IPS-18c (cell line): ENCODE results near the gene LAMA3.

ENCODE experiments used
- H3K4me3 ChIP-seq: 2 replicates; pipeline ENCODE4 v1.7.0; 2013; ENCODE audit warnings: low read depth, mild to moderate bottlenecking, low read length, moderate library complexity; ENCODE audit not compliant: insufficient read depth
- H3K9me3 ChIP-seq: one replicate; pipeline ENCODE4 v1.6.1; 2013; ENCODE audit warnings: mild to moderate bottlenecking, low read length, moderate library complexity; ENCODE audit not compliant: control insufficient read depth, insufficient read depth

The LAMA3 gene

GRCh38 chr18:23882616-23883276 lies 193.5 kb downstream of the LAMA3 start:
- Histone ChIP-seq H3K4me3 (no peak overlapping the region), H3K9me3 (peaks cover 2% of the 10 kb centered on the region)

GRCh38 chr18:23883277-23883790 lies 194.1 kb downstream of the LAMA3 start:
- no peaks in the 10 kb centered on the region for H3K9me3 ChIP-seq
- H3K4me3 ChIP-seq = no peak overlapping the region

GRCh38 chr18:23884681-23885375 lies 195.6 kb downstream of the LAMA3 start:
- H3K4me3 ChIP-seq = no peak overlapping the region
- H3K9me3 ChIP-seq = no peaks in the 10 kb centered on the region

GRCh38 chr18:23885750-23886149 lies 196.5 kb downstream of the LAMA3 start:
- H3K9me3 ChIP-seq = no peaks in the 10 kb centered on the region
- no peak overlapping the region for H3K4me3 ChIP-seq

- H3K4me3 ChIP-seq = no peak overlapping the region
- no peaks in the 10 kb centered on the region for H3K9me3 ChIP-seq
Measured at GRCh38 chr18:23887035-23887434, 197.8 kb downstream of the LAMA3 start.

GRCh38 chr18:23887493-23887892 lies 198.2 kb downstream of the LAMA3 start:
- H3K4me3 ChIP-seq = no peak overlapping the region
- H3K9me3 ChIP-seq = no peaks in the 10 kb centered on the region

GRCh38 chr18:23888881-23889280 lies 199.6 kb downstream of the LAMA3 start:
- H3K9me3 ChIP-seq = no peaks in the 10 kb centered on the region

GRCh38 chr18:23889907-23890306 lies 200.7 kb downstream of the LAMA3 start:
- no peak overlapping the region for H3K4me3 ChIP-seq
- H3K9me3 ChIP-seq = no peaks in the 10 kb centered on the region

More at GRCh38 chr18:23888881-23889280, 199.6 kb downstream of the LAMA3 start:
- H3K4me3 ChIP-seq = no peak overlapping the region

GRCh38 chr18:23890589-23890988 lies 201.3 kb downstream of the LAMA3 start:
- no peaks in the 10 kb centered on the region for H3K9me3 ChIP-seq

GRCh38 chr18:23893653-23894052 lies 204.4 kb downstream of the LAMA3 start:
- no peak overlapping the region for H3K4me3 ChIP-seq
- H3K9me3 ChIP-seq = no peaks in the 10 kb centered on the region

More at GRCh38 chr18:23890589-23890988, 201.3 kb downstream of the LAMA3 start:
- no peak overlapping the region for H3K4me3 ChIP-seq

GRCh38 chr18:23894661-23895175 lies 205.5 kb downstream of the LAMA3 start:
- no peaks in the 10 kb centered on the region for H3K9me3 ChIP-seq
- H3K4me3 ChIP-seq = no peak overlapping the region

- no peaks in the 10 kb centered on the region for H3K9me3 ChIP-seq
- no peak overlapping the region for H3K4me3 ChIP-seq
Measured at GRCh38 chr18:23897291-23897690, 208.0 kb downstream of the LAMA3 start.

GRCh38 chr18:23897733-23898132 lies 208.5 kb downstream of the LAMA3 start:
- Histone ChIP-seq H3K4me3 (no peak overlapping the region), H3K9me3 (no peaks in the 10 kb centered on the region)

- peaks cover 2% of the 10 kb centered on the region for H3K9me3 ChIP-seq
- H3K4me3 ChIP-seq = no peak overlapping the region
Measured at GRCh38 chr18:23900994-23901393, 211.7 kb downstream of the LAMA3 start.

GRCh38 chr18:23902396-23902795 lies 213.1 kb downstream of the LAMA3 start:
- H3K4me3 ChIP-seq = no peak overlapping the region
- H3K9me3 ChIP-seq = peaks cover 2% of the 10 kb centered on the region

GRCh38 chr18:23903971-23904370 lies 214.7 kb downstream of the LAMA3 start:
- Histone ChIP-seq H3K9me3 (peaks cover 2% of the 10 kb centered on the region), H3K4me3 (no peak overlapping the region)

- H3K9me3 ChIP-seq = peaks cover 2% of the 10 kb centered on the region
Measured at GRCh38 chr18:23906658-23907057, 217.4 kb downstream of the LAMA3 start.

GRCh38 chr18:23908827-23909226 lies 219.6 kb downstream of the LAMA3 start:
- Histone ChIP-seq H3K9me3 (peaks cover 2% of the 10 kb centered on the region), H3K4me3 (no peak overlapping the region)

More at GRCh38 chr18:23906658-23907057, 217.4 kb downstream of the LAMA3 start:
- no peak overlapping the region for H3K4me3 ChIP-seq
